IPS-18c (cell line): ENCODE results near the gene TKTL1.

Experiments used
- H3K4me3 ChIP-seq: 2 replicates; pipeline ENCODE4 v1.7.0; 2013; ENCODE audit warnings: low read depth, mild to moderate bottlenecking, low read length, moderate library complexity; ENCODE audit not compliant: insufficient read depth
- H3K9me3 ChIP-seq: one replicate; pipeline ENCODE4 v1.6.1; 2013; ENCODE audit warnings: mild to moderate bottlenecking, low read length, moderate library complexity; ENCODE audit not compliant: control insufficient read depth, insufficient read depth

Gene TKTL1

GRCh38 chrX:154305541-154306205, 10.1 kb downstream of the TKTL1 start:
- no peak overlapping the region for H3K4me3 ChIP-seq
- peaks cover 11% of the 10 kb centered on the region for H3K9me3 ChIP-seq

- Histone ChIP-seq H3K9me3 (peaks cover 7% of the 10 kb centered on the region), H3K4me3 (no peak overlapping the region)
These were observed 11.6 kb downstream of the TKTL1 start for GRCh38 chrX:154307202-154307601.

GRCh38 chrX:154308108-154308946, 12.7 kb downstream of the TKTL1 start:
- Histone ChIP-seq H3K4me3 (no peak overlapping the region), H3K9me3 (peaks cover 5% of the 10 kb centered on the region)

GRCh38 chrX:154309041-154309775, 13.6 kb downstream of the TKTL1 start:
- no peak overlapping the region for H3K4me3 ChIP-seq
- no peaks in the 10 kb centered on the region for H3K9me3 ChIP-seq

- H3K9me3 ChIP-seq: no peaks in the 10 kb centered on the region
- no peak overlapping the region for H3K4me3 ChIP-seq
These were observed 15.3 kb downstream of the TKTL1 start for GRCh38 chrX:154310616-154311536.

GRCh38 chrX:154312116-154312515, 16.5 kb downstream of the TKTL1 start:
- H3K4me3 ChIP-seq: no peak overlapping the region
- peaks cover 2% of the 10 kb centered on the region for H3K9me3 ChIP-seq

- Histone ChIP-seq H3K4me3 (no peak overlapping the region), H3K9me3 (peaks cover 7% of the 10 kb centered on the region)
These were observed 17.6 kb downstream of the TKTL1 start for GRCh38 chrX:154313147-154313546.

GRCh38 chrX:154315416-154315815, 19.8 kb downstream of the TKTL1 start:
- H3K9me3 ChIP-seq: peaks cover 7% of the 10 kb centered on the region
- H3K4me3 ChIP-seq: no peak overlapping the region

- H3K9me3 ChIP-seq: peaks cover 7% of the 10 kb centered on the region
- no peak overlapping the region for H3K4me3 ChIP-seq
These were observed 21.9 kb downstream of the TKTL1 start for GRCh38 chrX:154317391-154317995.

- Histone ChIP-seq H3K4me3 (no peak overlapping the region), H3K9me3 (peaks cover 14% of the 10 kb centered on the region)
These were observed 24.8 kb downstream of the TKTL1 start for GRCh38 chrX:154320406-154320805.

- H3K9me3 ChIP-seq: peaks cover 14% of the 10 kb centered on the region
These were observed 25.6 kb downstream of the TKTL1 start for GRCh38 chrX:154321152-154321551.

GRCh38 chrX:154321594-154321993, 26.0 kb downstream of the TKTL1 start:
- H3K9me3 ChIP-seq: peaks cover 12% of the 10 kb centered on the region
- no peak overlapping the region for H3K4me3 ChIP-seq

More at GRCh38 chrX:154321152-154321551, 25.6 kb downstream of the TKTL1 start:
- no peak overlapping the region for H3K4me3 ChIP-seq

GRCh38 chrX:154322890-154323289, 27.3 kb downstream of the TKTL1 start:
- Histone ChIP-seq H3K4me3 (no peak overlapping the region), H3K9me3 (peaks cover 6% of the 10 kb centered on the region)

- no peak overlapping the region for H3K4me3 ChIP-seq
- peaks cover 8% of the 10 kb centered on the region for H3K9me3 ChIP-seq
These were observed 27.9 kb downstream of the TKTL1 start for GRCh38 chrX:154323537-154323936.

GRCh38 chrX:154325541-154325940, 29.9 kb downstream of the TKTL1 start:
- peaks cover 11% of the 10 kb centered on the region for H3K9me3 ChIP-seq
- H3K4me3 ChIP-seq: no peak overlapping the region

- Histone ChIP-seq H3K4me3 (no peak overlapping the region), H3K9me3 (peaks cover 11% of the 10 kb centered on the region)
These were observed 31.6 kb downstream of the TKTL1 start for GRCh38 chrX:154327038-154327820.
